NCI-H2196 treated with DMSO at 0.1 percent for 48 hours (cell line): Measurements from ENCODE around the gene ALAS2.
"Not testable (repeated sequence)": the region's sequence is repeated elsewhere in the genome, so short reads cannot be mapped to it uniquely, and the experiment has no call there.

Experiments used
- DNase-seq: peaks from one replicate; lab custom pipeline; 2025; ENCODE audit not compliant: unreplicated experiment; lab: John Stamatoyannopoulos, UW

The ALAS2 gene

DNA sequence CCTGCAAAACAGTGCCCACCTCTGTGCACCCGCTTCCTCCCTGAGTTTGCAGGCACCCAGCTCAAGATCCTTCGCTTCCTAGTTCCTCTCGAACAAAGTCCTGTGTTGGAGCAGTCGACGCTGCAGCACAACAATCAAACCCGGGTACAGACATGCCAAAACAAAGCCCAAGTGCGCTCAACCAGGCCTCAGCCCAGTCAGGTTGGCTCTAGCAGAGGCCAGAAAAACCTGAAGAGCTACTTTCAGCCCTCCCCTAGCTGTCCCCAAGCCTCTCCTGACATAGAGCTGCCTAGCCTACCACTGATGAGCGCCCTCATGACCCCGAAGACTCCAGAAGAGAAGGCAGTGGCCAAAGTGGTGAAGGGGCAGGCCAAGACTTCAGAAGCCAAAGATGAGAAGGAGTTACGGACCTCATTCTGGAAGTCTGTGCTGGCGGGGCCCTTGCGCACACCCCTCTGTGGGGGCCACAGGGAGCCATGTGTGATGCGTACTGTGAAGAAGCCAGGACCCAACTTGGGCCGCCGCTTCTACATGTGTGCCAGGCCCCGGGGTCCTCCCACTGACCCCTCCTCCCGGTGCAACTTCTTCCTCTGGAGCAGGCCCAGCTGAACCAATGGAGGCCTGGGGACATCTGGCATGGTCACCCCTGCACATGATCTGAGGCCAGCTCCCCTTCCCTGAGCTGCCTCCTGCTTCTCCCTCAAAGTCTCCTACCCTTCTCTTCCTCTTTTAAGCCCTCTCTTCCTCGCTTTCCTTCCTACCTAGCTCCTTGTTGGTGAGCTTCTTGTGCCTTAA is 23.8 kb downstream of the ALAS2 start:
- no peak for DNase-seq

DNA sequence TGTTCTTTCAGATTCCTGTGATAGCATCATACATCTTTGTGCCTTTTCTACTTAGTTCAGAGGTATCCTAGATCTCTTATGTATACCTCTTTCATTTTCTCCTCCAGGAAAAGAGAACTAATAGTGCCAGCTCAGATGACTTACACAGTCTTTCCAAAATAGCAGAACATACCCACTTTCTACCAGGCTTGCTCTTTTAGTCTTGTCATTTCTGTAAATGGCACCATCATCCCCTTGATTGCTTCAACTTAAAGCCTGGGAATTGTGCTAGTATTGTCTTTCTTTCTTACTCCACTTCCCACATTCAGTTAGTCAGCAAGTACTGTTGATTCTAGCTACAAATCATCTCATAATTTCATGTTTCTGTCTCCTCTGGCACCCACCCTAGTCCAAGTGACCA is 25.5 kb downstream of the ALAS2 start:
- no peak for DNase-seq

DNA sequence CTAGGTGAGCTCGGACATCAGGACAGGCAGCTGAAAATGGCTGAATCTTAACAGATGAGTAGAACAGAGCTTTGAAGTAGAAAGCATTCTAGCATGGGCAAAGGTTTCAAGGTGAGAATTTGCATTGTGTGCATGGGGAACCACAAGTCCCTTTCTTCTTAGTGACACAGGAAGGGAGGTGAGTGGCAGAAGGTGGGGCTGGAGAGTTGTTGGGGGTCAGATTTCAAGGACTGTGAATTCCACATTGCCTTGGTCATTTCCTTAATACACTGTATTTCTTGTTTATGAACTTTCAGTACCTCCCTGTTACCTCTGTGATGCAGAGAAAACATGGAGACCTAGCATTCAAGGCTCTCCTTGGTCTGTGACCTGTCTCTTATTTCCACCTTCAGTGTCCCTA is 26.5 kb downstream of the ALAS2 start:
- no peak for DNase-seq

DNA sequence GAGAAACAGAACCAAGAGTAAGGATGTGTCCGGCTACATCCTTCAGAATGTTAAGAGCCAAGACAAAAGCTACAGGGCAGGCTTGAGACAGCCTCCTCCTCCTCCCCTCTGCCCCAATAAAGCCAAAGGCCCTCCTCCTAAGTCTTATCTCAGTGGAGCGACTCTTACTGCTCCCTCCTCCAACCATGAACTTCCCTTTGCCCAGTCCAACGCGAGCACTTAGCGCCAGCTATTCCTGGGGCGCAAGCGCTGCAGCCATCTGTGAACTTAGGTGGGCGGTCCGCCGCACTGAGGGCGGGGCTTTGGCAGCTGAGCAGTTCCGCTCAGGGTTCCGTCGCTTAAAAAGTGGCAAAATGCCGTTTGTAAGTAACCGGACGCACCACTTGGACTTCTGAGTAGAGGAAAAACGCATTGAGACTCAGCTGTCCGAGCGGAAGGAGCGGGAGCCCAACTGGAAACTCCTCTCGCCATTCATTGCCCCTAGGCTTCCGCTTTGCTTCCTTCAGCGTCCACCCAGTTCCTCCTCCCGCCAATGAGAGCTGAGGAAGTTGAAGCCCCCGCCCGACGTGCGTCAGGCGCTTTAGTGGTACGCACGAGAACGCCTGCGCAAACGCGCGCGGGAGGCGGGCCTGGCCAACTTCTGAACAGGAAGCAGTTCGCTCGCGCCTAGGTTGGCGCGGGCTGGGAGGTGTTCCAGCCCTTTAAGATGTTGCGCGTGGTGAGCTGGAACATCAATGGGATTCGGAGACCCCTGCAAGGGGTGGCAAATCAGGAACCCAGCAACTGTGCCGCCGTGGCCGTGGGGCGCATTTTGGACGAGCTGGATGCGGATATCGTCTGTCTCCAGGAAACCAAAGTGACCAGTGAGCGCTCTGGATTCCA is 30.8 kb downstream of the ALAS2 start, which contains the start of gene APEX2:
Gene APEX2, plus strand, starts transcription at position 647 of the 882 bp plus-strand sequence. Its CDS starts 60 bp downstream, at position 707.
- peak; percentile 78 for DNase-seq

DNA sequence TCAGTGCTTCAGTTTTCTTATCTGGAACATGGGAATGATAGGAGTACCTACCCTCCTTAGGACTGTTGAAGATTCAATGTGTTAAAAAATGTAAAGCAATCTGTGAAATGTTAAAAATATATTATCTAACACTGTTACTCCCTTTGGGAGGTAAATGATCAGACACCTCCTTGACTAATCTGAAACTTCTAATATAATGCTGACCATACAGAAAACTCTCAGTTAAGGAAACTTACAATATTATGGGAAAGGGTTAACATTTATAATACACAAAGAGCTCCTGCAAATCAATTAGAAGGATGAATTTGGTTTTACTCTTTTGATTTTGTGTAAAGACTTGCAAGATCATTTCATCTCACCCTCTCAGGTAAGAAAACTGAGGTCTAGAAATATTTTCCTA is 35.2 kb downstream of the ALAS2 start:
- no peak for DNase-seq

DNA sequence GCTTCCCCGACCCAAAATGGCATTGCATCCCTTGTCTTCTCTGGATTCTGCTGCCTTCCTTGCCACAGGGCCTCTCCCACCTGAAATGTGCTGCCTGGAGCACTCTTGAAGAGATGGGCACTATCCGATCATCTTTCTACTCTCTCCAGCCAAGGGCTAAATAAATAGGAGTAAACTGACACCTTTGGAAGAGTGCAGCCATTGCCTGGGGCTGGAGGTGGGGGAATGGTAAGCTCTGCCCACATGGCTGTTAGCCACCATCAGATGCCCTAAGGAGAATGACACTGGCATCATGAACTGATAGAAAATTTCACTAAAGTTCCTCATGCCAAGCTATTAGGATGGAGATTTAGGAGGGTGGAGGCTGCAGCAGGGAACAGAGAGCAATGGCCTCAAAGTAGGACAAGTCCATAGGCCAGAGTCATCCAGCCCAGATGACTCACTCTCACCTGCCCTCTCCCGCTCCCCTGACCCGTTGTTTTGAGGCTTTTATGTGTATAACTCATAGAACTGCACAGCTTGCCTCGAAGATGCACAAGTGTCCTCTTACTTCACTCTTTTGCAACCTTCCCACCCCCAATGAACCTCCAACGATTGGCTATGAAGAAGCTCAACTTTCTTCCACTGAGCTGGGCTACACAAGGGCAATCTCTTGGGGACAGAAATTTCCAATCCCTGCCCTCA is 36.0 kb downstream of the ALAS2 start:
- no peak for DNase-seq

DNA sequence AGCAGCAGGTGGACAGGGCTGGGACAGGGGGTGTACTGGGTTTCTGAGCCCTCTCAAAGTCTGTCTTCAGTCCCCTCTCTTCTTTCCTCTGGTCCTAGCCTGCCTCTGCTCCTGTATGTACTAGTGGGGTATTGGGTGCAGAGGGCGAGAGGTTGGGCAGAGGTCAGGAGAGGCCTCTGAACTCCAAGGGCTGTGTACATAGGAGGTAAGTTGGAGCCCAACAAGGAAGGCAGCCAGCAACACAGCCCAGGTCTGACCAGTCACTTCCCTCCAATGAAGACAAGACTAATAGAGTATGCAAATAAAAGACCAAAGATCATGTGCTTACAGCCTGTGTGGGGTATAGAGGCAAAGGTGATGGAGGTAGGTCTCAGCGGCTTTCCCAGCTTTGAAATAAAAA is 36.7 kb downstream of the ALAS2 start, which contains the start of gene PFKFB1:
Gene PFKFB1, minus strand, starts transcription at position 90 of the 400 bp plus-strand sequence. CDS start 181 bp downstream, outside the sequence.
- DNase-seq: no peak

DNA sequence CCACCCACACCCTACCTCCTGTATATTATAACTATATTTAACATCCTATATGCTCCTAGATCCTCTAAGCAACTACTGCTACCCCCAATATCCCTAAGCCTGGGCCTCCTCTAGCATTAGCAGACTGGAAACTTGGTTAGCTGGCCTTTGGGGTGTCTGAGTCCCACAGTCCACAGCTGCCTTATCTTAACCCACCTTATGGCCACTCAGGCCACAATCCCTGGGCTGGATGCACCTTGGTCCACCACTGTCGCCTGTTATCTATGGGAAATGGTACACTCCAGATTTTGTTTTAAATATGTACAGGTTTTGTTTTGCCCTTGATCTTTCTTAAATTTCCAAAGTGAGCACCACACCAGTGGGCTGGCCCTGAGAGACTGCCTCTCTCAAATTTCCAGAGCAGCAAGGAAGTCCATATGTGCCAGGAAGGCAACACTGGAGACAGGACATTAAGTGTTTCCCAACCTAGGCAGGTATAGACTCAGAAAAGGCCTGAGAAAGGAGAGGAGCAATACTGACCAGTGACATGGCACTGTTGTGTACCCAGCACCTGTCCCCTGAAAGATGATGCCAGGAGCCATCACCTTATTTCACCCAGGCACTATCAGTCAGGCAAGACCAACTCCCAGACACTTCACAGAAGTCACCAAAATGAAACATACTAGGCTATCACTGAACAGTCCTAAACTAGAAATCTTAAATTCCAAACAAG is 37.7 kb downstream of the ALAS2 start:
- DNase-seq: no peak

DNA sequence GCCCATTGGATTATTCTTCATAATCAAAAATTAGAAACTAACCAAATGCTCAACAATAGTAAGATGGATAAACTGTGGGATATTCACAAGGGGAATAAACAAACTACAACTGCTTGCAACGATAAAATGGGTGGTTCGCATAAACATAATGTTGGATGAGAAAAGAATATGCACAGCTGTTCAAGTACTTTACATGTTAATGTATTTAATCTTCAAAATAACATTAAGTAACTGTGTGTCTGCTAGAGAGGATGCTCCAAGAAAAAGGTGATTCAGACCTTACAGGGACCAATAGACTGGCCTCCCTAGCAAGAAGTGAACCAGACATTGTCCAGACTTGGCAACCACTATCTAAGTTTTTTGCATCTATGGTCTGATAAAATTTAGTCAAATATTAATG is 39.1 kb downstream of the ALAS2 start:
- no peak for DNase-seq

DNA sequence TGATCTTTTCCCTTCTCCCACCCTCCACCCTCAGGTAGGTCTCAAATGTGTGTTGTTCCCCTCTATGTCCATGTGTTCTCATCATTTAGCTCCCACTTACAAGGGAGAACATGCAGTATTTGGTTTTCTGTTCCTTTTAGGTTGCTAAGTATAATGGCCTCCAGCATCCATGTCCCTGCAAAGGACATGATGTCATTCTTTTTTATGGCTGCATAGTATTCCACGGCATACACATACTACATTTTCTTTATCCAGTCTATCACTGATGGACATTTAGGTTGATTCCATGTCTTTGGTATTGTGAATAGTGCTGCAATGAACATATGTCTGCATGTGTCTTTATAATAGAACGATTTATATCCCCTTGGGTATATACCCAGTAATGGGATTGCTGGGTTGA is 47.5 kb downstream of the ALAS2 start:
- not testable (repeated sequence) for DNase-seq

DNA sequence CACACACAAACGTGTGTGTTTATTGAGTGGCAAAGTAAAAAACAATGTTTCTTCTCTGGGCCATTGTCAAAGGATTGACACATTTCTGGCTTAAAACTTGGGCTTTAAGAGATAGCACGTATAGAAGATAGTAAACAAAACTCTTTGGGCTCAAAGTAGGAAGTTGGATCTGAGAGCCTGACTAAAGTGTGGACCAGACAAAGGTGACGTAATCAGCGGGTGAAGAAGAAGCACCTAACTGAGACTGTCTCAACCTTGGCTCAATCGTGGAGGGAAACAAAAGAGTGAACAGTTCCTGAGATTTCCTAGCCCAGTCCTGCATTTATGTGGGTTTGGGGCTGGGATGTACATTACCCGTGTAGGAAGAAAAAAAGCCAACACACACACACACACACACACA is 50.4 kb downstream of the ALAS2 start:
- DNase-seq: no peak

DNA sequence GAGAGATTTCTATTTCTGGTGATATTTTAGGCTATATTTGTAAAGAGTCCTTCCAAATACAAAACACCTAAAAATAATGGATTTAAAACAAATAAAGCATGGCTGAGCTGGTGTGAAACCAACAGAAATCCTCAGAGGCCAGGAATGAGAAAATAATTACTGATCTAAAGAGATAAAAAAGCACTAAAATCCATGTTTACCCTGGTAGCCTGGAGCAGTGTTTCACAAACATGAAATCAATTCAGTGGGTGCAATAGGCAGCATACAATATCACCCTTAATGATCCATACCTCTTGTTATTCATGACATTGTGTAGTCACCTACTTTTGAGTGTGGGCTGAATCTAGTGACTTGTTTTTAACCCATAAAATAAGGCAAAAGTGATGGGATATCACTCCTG is 51.3 kb downstream of the ALAS2 start:
- no peak for DNase-seq

DNA sequence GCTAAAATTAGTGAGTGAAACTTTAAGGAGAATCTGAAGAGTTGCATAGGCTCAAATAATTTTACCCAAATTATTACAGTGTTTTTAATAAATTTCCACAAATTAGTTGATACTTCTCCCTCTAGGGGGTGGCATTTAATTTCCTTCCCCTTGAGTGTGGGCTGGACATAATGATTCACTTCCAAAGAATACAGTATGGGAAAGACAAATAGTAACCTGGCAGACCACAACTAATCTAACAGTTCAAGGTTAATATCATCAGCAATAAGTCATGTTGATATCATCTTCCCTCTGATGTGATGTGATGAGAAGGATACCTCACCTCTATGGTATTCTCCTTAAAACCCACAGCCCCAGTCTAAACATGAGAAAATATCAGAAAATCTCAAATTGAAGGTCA is 52.3 kb downstream of the ALAS2 start:
- DNase-seq: no peak

DNA sequence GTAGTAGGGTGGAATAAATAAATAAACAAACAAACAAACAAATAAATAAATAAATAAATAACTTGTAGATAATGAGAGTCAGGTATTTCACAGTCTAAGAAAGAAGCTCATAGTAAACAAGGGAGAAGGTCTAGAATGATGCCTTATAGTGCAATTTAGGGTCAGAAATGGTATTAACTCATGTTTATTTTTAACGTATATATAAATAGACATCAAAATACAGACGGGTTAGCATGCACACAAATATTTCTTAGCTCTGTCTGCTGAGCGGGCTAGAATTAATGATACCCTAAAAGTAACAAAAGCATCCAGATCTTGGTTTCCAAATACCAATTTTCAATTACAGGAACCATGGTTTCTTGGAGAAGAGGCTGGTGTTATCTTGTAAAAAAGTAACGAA is 53.4 kb downstream of the ALAS2 start:
- DNase-seq: no peak

DNA sequence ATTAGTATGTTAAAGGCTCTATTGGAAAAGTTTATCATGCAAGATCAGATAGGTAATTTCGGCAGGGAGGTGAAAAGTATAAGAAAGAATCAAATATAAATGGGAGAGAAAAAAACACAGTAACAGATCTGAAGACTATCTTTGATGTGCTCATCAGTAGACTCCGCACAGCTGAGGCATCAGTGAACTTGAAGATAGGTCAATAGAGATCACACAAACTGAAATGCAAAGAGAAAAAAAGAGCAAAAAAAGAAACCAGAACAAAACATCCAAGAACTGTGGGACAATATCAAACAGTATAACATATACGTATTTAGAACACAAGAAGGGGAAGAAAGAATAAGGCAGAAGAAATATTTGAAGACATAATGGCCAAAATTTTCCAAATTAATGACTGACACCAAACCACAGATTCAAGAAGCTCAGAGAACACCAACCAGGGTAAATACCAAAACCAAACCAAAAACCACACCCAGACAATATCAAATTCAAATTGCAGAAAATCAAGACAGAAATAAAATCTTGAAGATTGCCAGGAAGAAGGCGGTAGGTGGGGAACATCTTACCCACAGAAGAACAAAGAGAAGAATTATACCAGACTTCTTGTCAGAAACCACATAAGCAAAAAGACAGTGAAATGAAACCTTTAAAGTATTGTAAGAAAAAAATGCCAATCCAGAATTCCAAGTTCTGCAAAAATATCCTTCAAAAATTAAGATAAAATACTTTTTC is 65.8 kb downstream of the ALAS2 start:
- no peak for DNase-seq

DNA sequence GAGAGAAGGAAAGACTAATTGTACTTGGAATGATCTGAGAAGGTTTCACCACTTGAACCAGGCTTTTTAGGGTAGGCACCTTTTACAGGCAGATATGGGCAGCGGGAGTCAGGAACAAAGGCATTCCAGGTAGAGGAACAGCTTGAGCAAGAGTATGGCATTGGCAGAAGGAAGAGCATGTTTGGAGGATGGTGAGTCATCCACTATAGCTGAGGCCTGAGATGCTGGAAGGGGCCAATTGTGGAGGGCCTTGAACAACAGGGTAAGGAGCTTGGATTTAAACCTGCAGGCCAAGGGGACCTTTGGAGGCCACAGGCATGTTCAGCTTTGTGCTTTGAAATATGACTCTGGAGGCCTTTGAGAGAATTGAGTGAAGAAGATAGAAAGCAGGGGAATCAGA is 69.0 kb downstream of the ALAS2 start:
- DNase-seq: no peak
